HepG2 (cell line): ENCODE measurements around the gene WNT2. TPM values are rescaled to one million over a fixed set of nuclear protein-coding genes. Genes with fewer than 3 reads are reported as not detected.
A peak's percentile ranks its signal among the peaks of the same experiment; 100 is the strongest.

Experiments
- ATAC-seq: fragments of 200-7000 bp; cut with Tn5 transposase; 3 replicates; pipeline ENCODE4 v1.9.1; 2020; ENCODE audit warnings: mild to moderate bottlenecking, moderate library complexity
- BruUV-seq: library from RNA; stranded (reverse); fragments of 400-500 nt; replicated peaks from 2 replicates; lab custom pipeline; 2021; lab: Mats Ljungman, UMichigan
- CTCF ChIA-PET: fragments of 300-600 bp; formaldehyde crosslinking; extraction: SDS; loops from one replicate; lab custom pipeline; 2021; ENCODE audit warnings: low total read pairs, inconsistent platforms, low intra/inter-chr PET ratio; lab: Yijun Ruan, JAX
- POLR2A ChIA-PET: fragments of 350-600 bp; sonication (Branson Sonifier 250); formaldehyde crosslinking; loops from one replicate; lab custom pipeline; 2020; ENCODE audit warnings: antibody characterized with exemption, inconsistent platforms; lab: Yijun Ruan, JAX
- DNase-seq: peaks from one replicate; pipeline ENCODE4 v3.0.0-alpha.2; 2015; ENCODE audit warnings: low spot score
- FAIRE-seq: peaks from 3 replicates; lab custom pipeline; 2011; peaks lifted over from hg19 to GRCh38; lab: Jason Lieb, UNC
- H2AFZ ChIP-seq: one replicate; pipeline ENCODE4 v1.6.1; 2011; ENCODE audit warnings: low read length, inconsistent platforms
- H3K27ac ChIP-seq: fragments of 300-600 bp; 3 replicates; pipeline ENCODE4 v1.8.0; 2011; ENCODE audit warnings: mixed run types, mild to moderate bottlenecking, mixed read lengths, low read length, inconsistent platforms; ENCODE audit not compliant: insufficient read depth; ENCODE audit errors: extremely low read length
- H3K27me3 ChIP-seq, 2 experiments: fragments of 200-600 bp in 1 of 2; 2 replicates in 1 of 2; 3 replicates in 1 of 2; pipeline versions ENCODE4 v1.6.0 to v1.8.0; 2011; ENCODE audit warnings: low read length in 2 of 2, mild to moderate bottlenecking in 2 of 2, moderate library complexity in 2 of 2, inconsistent platforms in 1 of 2; ENCODE audit not compliant: insufficient read depth in 2 of 2, control insufficient read depth in 1 of 2
- H3K36me3 ChIP-seq, 2 experiments: fragments of 200-600 bp in 1 of 2; replicated peaks in 1 of 2; 2 replicates in 1 of 2; 3 replicates in 1 of 2; pipeline versions ENCODE4 v1.5.1 to v1.8.0; 2011; ENCODE audit warnings: low read length in 2 of 2, inconsistent platforms in 1 of 2; ENCODE audit not compliant: insufficient read depth in 2 of 2, control insufficient read depth in 1 of 2
- H3K4me1 ChIP-seq: 2 replicates; pipeline ENCODE4 v1.5.1; 2012; ENCODE audit warnings: low read length, inconsistent platforms; ENCODE audit not compliant: insufficient read depth
- H3K4me2 ChIP-seq: 2 replicates; pipeline ENCODE4 v1.6.0; 2011; ENCODE audit warnings: low read depth, low read length, inconsistent platforms
- H3K4me3 ChIP-seq, 3 experiments: fragments of 200-600 bp in 1 of 3; sonication (generic), shearing (Covaris generic) in 1 of 3; replicated peaks in 1 of 3; 2 replicates each; pipeline ENCODE4 v1.5.1; 2011 to 2016; ENCODE audit warnings: low read length in 3 of 3, inconsistent platforms in 2 of 3, low read depth in 2 of 3, mild to moderate bottlenecking in 2 of 3, control low read depth in 1 of 3, mixed read lengths in 1 of 3; ENCODE audit not compliant: insufficient read depth in 1 of 3
- H3K79me2 ChIP-seq: one replicate; pipeline ENCODE4 v1.6.1; 2011; ENCODE audit warnings: low read length, inconsistent platforms; ENCODE audit not compliant: insufficient read depth
- H3K9ac ChIP-seq: 2 replicates; pipeline ENCODE4 v1.6.0; 2011; ENCODE audit warnings: mild to moderate bottlenecking, low read depth, low read length, inconsistent platforms; ENCODE audit not compliant: insufficient read depth
- H3K9me3 ChIP-seq: 2 replicates; pipeline ENCODE4 v1.5.1; 2012; ENCODE audit warnings: mild to moderate bottlenecking, low read length
- H4K20me1 ChIP-seq: 2 replicates; pipeline ENCODE4 v1.6.0; 2011; ENCODE audit warnings: inconsistent platforms, mild to moderate bottlenecking, low read length, moderate library complexity; ENCODE audit not compliant: insufficient read depth
- ARHGAP35 ChIP-seq: sonication (generic); formaldehyde crosslinking; IDR thresholded peaks from 2 replicates; pipeline ENCODE4 v1.9.0; 2022; ENCODE audit warnings: mild to moderate bottlenecking, inconsistent platforms, moderate library complexity, missing genetic modification reagents, borderline replicate concordance
- CENPBD1 ChIP-seq: sonication (generic); formaldehyde crosslinking; IDR thresholded peaks from 2 replicates; pipeline ENCODE4 v1.8.0; 2022; ENCODE audit warnings: missing genetic modification reagents, low read depth, mild to moderate bottlenecking, borderline replicate concordance
- KLF9 ChIP-seq: IDR thresholded peaks from 2 replicates; pipeline ENCODE4 v1.6.1; 2016; ENCODE audit warnings: low read depth
- PITX1 ChIP-seq: sonication (generic); formaldehyde crosslinking; IDR thresholded peaks from 2 replicates; pipeline ENCODE4 v1.5.1; 2020; ENCODE audit warnings: mild to moderate bottlenecking, missing genetic modification reagents
- PPARG ChIP-seq: conservative IDR thresholded peaks from 2 replicates; pipeline ENCODE4 v1.6.1; 2016; ENCODE audit warnings: missing biosample characterization, missing genetic modification reagents
- RAD51 ChIP-seq: fragments of 450-650 bp; IDR thresholded peaks from 2 replicates; pipeline ENCODE4 v1.6.1; 2016; ENCODE audit warnings: borderline replicate concordance
- RFXANK ChIP-seq: IDR thresholded peaks from 2 replicates; pipeline ENCODE4 v1.6.1; 2016
- SALL2 ChIP-seq: sonication (generic); formaldehyde crosslinking; IDR thresholded peaks from 2 replicates; pipeline ENCODE4 v1.8.1; 2023; ENCODE audit warnings: mild to moderate bottlenecking, missing genetic modification reagents, inconsistent platforms
- SNAI1 ChIP-seq: sonication (generic); formaldehyde crosslinking; IDR thresholded peaks from 2 replicates; pipeline ENCODE4 v1.5.0; 2020; ENCODE audit warnings: mild to moderate bottlenecking, missing genetic modification reagents, borderline replicate concordance
- ZBTB10 ChIP-seq: sonication (generic); formaldehyde crosslinking; IDR thresholded peaks from 2 replicates; pipeline ENCODE4 v1.4.0; 2020; ENCODE audit warnings: missing genetic modification reagents, borderline replicate concordance
- ZNF776 ChIP-seq: sonication (generic); formaldehyde crosslinking; IDR thresholded peaks from 2 replicates; pipeline ENCODE4 v1.4.0; 2020; ENCODE audit warnings: mild to moderate bottlenecking, missing genetic modification reagents
- WGBS: methylation state at CpG from one replicate; pipeline ENCODE4 v1.1.6; 2017; ENCODE audit warnings: low lambda C conversion rate; 5-methylcytosine and 5-hydroxymethylcytosine counted together
- in situ Hi-C: cut with HindIII; loops from 2 replicates; pipeline ENCODE4 v1.10.0; 2017; ENCODE audit warnings: low pct_unique_long_range_greater_than_20kb; ENCODE audit not compliant: extremely low pct_ligation_motif_present
- intact Hi-C: fragments of 100-400 bp; cut with micrococcal nuclease; formaldehyde crosslinking; loops from one replicate; pipeline ENCODE4 v1.10.0; 2022; ENCODE audit not compliant: unreplicated experiment
- polyA plus RNA-seq, 8 experiments: library from polyadenylated mRNA; depleted of rRNA in 3 of 8; stranded (reverse) in 7 of 8; unstranded in 1 of 8; fragments of >200 nt; fragmentation: Illumina TruSeq in 4 of 8; extraction: Trizol in 4 of 8; gene quantifications; 2 replicates each; pipeline versions ENCODE4 v1.2.1 to v1.2.3, GENCODE V29; 2011 to 2016; ENCODE audit warnings: low read depth in 4 of 8, missing spikeins in 1 of 8, mixed read lengths in 1 of 8; ENCODE audit not compliant: insufficient read depth in 1 of 8
- total RNA-seq, 5 experiments: library from RNA; depleted of rRNA; stranded (reverse); fragments of >200 nt; fragmentation: Illumina TruSeq; extraction: Trizol; gene quantifications; 2 replicates each; pipeline ENCODE4 v1.2.3, GENCODE V29; 2016; ENCODE audit warnings: low read depth in 1 of 5
- TF ChIP-seq, protein P1 (sequence below), 2 experiments: sonication (generic) in 1 of 2; formaldehyde crosslinking in 1 of 2; IDR thresholded peaks; 2 replicates each; pipeline versions ENCODE4 v1.5.1 to v1.6.1; 2011 to 2020; ENCODE audit warnings: borderline replicate concordance in 1 of 2, low read depth in 1 of 2, low read length in 1 of 2, mild to moderate bottlenecking in 1 of 2, missing genetic modification reagents in 1 of 2, moderate library complexity in 1 of 2
- TF ChIP-seq, protein P2 (sequence below): sonication (generic); formaldehyde crosslinking; IDR thresholded peaks from 2 replicates; pipeline ENCODE4 v1.5.0; 2020; ENCODE audit warnings: missing genetic modification reagents, mild to moderate bottlenecking, borderline replicate concordance
- TF ChIP-seq, protein P3 (sequence below): sonication (generic); formaldehyde crosslinking; IDR thresholded peaks from 2 replicates; pipeline ENCODE4 v1.4.0; 2020; ENCODE audit warnings: missing genetic modification reagents

The WNT2 gene
- total and polyA plus RNA-seq, 2 of the 13 experiments (the other 11 are each of a cell fraction or from before 2014, with no cell fraction given): not detected

DNA sequence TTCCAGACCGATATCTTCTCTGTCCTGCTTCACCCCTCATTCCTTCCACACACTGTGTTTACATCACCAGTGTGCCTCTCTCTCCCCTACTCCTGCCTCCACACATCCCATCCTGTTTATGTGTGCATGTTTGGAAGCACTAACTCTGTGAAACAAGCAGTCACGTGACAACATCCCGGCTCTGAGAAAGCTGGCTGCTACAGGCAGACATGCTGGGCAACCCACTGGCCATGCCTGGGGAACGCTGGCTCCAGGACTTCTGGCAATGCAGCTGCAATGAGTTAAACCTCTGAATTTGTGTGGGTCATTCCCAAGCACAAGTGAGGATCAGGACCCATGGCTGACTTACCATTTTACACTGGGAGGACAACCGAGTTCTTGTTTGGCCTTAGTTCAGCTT, 74.0 kb downstream of the WNT2 start:
- Histone ChIP-seq H3K9me3 (no peaks in the 10 kb centered on the region), H3K9ac (no peak overlapping the region), H3K27ac (no peak overlapping the region), H3K4me1 (no peaks in the 10 kb centered on the region), H3K79me2 (no peaks in the 10 kb centered on the region), H3K27me3 (no peaks in the 10 kb centered on the region; a peak in 2 of 5 replicates), H3K36me3 (no peaks in the 10 kb centered on the region), H4K20me1 (no peaks in the 10 kb centered on the region), H3K4me3 (no peak overlapping the region), H2AFZ (no peak overlapping the region), H3K4me2 (no peak overlapping the region)
- no peak for ATAC-seq
- in situ Hi-C loops: no loop called here
- no peak for DNase-seq
- TF ChIP-seq, protein P1, sequence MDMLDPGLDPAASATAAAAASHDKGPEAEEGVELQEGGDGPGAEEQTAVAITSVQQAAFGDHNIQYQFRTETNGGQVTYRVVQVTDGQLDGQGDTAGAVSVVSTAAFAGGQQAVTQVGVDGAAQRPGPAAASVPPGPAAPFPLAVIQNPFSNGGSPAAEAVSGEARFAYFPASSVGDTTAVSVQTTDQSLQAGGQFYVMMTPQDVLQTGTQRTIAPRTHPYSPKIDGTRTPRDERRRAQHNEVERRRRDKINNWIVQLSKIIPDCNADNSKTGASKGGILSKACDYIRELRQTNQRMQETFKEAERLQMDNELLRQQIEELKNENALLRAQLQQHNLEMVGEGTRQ (IDR thresholded peaks at IDR 0.05; ENCODE audit: low read depth, low read length): peak; percentile 49
- TF ChIP-seq, protein P1 (CRISPR knock-in tag; IDR thresholded peaks at IDR 0.05; ENCODE audit: borderline replicate concordance): no peak
- TF ChIP-seq ZNF776: no peak
- no peak for TF ChIP-seq ZBTB10 (CRISPR knock-in tag)
- TF ChIP-seq, protein P2, sequence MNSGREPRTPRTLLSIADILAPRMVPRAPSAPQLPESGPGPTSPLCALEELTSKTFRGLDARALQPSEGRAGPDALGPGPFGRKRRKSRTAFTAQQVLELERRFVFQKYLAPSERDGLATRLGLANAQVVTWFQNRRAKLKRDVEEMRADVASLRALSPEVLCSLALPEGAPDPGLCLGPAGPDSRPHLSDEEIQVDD (CRISPR knock-in tag): no peak
- TF ChIP-seq CENPBD1 (CRISPR knock-in tag): no peak
- TF ChIP-seq KLF9 (CRISPR knock-in tag): no peak
- no peak for TF ChIP-seq RFXANK
- no peak for TF ChIP-seq PPARG (CRISPR knock-in tag)
- no peak for TF ChIP-seq PITX1 (CRISPR knock-in tag)
- no peak for TF ChIP-seq SALL2
- TF ChIP-seq RAD51: peak; percentile 78; the same call in 1 of the 2 replicates
- TF ChIP-seq, protein P3, sequence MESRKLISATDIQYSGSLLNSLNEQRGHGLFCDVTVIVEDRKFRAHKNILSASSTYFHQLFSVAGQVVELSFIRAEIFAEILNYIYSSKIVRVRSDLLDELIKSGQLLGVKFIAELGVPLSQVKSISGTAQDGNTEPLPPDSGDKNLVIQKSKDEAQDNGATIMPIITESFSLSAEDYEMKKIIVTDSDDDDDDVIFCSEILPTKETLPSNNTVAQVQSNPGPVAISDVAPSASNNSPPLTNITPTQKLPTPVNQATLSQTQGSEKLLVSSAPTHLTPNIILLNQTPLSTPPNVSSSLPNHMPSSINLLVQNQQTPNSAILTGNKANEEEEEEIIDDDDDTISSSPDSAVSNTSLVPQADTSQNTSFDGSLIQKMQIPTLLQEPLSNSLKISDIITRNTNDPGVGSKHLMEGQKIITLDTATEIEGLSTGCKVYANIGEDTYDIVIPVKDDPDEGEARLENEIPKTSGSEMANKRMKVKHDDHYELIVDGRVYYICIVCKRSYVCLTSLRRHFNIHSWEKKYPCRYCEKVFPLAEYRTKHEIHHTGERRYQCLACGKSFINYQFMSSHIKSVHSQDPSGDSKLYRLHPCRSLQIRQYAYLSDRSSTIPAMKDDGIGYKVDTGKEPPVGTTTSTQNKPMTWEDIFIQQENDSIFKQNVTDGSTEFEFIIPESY: no peak
- no peak for TF ChIP-seq SNAI1 (CRISPR knock-in tag)
- TF ChIP-seq ARHGAP35 (CRISPR knock-in tag): no peak
- no TSS peak for BruUV-seq
- CTCF ChIA-PET: no interaction called here
- intact Hi-C loops: no loop called here
- FAIRE-seq: no peak
- WGBS: 2% methylated on average over 5 of the region's 5 CpGs
- POLR2A ChIA-PET: no interaction called here
